OCI-M2 (cell line): ENCODE results near the gene TET3.

ENCODE experiments used
- DNase-seq: peaks from one replicate; lab custom pipeline; 2025; ENCODE audit not compliant: unreplicated experiment; lab: John Stamatoyannopoulos, UW

Gene TET3

DNA sequence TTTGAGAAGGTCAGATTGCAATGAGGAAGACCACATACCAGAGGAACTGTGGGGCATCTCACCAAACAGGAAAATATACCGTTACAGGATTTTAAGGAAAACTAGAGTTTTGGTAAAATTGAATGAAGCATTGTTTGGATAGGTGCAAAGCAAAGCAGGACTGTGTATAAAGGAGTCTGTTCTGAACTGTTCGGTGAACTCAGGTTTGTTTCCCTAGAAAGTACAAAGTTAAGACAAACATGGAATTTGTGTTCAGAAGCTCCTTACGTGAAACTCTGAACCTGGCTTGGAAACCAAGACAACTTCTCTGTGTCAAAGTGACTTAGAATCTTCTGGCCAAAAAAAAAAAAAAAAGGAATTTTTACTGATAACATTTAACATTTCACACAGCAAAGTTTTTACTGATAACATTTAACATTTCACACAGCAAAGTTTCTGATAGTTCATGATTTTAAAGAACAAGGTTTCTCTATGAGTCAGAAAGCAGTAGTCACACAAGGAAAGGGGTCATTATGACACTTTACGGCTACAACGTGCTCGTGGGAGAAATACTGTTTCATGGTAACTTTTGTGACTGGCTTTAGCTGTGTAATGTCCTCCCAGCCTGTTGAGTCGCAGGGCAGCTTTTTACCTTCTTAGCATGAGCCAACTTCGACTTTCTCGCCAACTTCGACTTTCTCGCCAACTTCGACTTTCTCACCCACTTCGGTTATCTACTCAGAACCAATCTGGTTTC lies 21.2 kb upstream of the TET3 start:
- DNase-seq: no peak

DNA sequence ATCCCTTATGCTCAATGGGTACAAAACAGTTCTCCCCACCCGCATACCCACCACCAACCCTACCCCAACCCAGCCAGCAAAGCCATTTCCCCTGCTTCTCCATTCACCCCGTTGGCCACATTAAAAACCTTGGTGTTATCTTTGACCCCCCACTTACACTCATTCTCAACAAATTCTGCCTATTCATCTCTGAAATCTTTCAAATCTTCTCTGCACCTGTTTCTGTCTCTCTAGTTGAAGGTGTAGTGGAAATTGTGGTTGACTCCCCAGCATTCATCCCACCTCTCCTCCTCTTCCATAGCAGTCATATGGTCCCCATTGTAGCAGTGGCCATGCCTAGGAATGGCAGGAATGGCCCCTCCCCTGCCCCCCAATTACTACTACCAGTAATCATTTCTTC lies 20.5 kb upstream of the TET3 start:
- no peak for DNase-seq

DNA sequence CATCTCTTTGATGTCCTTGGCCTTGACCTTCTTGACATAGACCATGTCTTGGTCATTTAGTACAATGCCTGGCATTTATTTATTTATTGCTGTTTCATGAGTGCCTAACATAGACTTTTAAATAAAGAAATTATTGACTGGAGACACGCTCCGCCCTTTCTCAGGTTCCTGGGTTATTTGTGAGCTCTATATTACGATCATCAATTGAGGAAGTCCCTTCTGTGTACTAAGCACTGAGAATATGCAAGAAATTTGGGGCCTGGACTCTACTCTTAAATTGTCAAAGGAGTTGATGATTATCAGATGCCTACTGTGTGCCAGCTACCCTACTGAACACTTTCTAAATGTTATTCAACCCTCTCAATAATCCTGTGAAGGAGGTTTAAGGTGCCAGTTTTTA lies 19.7 kb upstream of the TET3 start:
- DNase-seq: no peak

DNA sequence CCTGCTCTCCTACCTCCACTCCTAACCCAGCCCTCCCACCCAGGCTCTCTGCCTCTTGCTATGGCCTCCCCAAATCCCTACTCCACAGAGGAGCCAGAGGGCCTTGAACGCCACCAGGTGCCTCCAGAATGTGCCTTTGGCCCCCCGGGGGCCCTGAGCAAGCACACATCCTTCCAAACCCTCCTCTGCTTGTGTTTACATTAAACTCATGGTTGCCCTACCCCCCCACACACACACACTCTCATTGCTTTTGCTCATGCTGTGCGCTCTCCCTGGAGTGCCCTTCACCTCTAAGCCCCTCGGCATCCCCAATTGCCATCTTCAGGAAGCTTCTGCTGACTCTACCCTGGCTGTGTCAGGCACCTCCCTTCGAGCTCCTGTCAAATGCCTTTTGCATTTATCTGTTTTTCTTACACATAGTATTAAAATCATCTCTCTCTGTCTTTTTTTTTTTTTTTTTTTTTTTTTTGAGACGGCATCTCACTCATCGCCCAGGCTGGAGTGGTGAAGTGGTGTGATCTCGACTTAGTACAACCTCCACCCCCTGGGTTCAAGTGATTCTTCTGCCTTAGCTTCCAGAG lies 16.3 kb upstream of the TET3 start:
- no peak for DNase-seq

DNA sequence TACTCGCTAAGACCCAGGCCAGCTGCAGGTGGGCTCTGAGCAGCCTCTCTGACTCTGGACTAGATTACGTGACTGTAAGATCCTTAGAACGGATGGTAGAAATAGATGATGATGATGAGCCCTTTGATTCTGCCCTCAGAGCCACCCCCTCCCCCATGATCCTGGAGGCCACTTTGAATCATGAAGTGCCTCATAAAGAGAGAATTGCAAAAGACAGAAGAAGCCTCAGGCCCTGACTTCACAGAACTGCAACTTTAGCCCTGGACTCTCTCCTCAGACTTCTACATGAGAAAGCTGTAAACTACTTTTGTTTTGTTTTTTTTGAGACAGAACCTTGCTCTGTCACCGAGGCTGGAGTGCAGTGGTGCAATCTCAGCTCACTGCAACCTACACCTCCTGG lies 15.4 kb upstream of the TET3 start:
- no peak for DNase-seq

DNA sequence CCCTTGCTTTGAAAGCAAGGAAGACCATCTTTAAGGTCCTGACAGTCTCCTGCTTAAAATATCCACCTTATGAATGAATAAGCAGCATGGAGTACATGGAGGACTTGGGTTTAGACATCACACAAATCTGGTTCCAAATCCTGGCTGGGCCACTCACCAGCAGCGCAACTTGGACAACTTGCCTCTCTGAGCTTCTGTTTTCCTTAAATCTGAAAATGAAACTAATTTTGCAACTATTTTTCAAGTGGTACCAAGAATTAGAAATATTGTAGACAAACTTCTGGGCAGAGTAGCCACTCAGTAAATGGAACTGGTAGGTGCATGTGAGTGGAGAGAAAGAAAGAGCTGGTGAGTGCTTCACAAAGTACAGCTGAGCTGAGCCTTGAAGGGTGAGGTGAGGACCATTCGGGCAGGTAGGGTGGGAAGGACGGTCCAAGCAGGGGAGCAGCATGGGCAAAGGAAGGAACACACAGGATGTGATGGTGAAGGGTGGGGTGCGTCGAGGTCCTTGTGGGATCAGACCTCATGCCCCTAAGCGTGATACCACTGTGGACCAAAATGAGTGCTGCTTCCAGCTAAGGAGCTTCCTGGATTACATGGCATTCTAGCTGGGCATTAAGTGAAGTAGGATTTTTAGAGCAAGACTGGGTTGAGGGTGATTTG lies 14.4 kb upstream of the TET3 start:
- no peak for DNase-seq

DNA sequence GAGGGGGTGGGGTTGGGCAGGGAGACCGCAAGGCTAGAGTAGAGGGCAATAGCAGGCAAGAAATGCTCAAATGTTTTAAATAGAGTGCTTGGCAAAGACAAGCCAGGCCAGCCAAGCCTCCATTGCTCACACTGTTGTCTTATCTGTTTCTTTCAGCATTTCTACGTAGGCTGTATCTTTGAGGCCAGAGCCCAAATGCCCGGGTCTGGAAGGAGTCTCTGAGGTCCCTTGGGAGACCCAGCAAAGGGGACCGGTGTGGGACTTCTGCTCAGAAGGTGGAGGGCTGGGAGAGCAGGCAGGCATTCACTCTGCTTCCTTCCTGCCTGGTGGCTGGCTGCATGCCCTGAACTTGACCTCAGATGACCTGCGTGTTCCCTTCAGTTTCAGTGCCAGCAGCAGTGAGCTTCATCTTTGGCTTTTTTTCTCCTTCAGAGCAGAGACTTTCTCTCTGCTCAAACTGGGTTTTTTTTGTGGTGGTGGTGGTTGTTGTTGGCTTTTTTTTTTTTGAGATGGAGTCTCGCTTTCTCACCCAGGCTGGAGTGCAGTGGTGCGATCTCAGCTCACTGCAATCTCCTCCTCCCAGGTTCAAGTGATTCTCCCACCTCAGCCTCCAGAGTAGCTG lies 13.7 kb upstream of the TET3 start:
- peak; percentile 41 for DNase-seq

DNA sequence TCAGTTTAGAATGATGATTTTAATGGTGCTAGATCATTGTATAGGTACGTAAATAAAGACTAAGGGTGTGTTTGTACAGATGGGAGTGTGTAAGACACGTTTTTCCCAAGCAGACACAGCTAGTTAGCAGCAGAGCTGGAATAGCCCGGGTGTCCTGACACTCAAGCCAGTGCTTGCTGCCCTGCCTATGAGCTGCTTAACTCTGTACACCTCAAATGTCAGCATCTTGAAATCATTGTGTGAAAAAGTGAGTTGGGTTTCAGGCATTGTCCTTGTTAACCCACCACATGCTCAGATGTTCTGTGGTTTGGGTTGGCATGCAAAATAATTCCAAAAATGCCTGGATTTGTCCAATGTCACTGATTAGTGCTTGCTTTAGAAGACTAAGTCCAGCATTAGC lies 13.0 kb upstream of the TET3 start:
- no peak for DNase-seq

DNA sequence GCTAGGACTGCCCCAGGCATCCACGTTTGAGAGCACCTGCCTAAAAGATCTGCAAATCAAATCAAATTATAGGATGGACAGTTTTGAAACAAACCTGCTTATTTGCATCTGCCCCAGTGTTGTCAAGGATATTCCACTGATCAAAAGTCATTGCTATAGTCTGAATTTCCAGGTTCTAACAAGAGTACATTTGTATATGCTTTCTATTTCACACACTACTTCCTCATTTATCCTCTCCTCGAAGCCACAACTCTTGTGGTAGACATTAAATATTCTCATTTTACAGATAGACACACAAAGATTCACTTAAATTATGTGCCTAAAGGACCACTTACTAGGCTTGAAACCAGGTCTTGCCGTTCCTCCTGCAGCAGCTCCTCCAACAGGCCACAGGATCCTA lies 11.9 kb upstream of the TET3 start:
- DNase-seq: no peak

DNA sequence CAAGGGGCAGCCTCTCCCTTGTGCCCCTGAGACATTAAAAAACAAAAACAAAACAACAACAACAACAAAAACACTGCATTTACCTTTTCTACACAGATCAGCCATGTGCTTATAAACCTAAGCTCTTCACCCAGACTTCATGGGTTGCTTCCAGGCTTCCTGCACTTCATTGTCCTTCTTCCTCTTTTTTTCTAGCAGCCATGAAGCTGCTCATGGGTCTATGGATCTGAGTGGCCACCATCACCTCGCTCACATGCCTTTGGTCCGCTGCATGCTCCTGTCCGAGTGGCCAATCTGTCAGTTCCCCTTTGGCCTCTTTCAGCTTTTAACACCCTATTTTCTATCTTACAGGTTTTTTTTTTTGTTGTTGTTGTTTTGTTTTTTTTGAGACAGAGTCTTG lies 9.0 kb upstream of the TET3 start:
- no peak for DNase-seq

DNA sequence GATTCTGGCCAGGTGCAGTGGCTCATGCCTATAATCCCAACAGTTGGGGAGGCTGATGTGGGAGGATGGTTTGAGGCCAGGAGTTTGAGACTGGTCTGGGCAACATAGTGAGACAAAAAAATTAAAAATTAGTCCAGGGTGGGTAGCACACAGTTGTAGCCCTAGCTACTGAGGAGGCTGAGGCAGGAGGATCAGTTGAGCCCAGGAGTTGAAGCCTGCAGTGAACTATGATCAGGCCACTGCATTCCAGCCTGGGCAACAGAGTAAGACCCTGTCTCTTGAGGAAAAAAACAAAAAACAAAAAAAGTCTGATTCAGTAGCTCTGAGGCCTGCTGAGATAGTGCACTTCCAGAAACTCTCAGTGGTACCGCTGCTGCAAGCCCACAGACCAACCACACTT lies 7.9 kb upstream of the TET3 start:
- no peak for DNase-seq

DNA sequence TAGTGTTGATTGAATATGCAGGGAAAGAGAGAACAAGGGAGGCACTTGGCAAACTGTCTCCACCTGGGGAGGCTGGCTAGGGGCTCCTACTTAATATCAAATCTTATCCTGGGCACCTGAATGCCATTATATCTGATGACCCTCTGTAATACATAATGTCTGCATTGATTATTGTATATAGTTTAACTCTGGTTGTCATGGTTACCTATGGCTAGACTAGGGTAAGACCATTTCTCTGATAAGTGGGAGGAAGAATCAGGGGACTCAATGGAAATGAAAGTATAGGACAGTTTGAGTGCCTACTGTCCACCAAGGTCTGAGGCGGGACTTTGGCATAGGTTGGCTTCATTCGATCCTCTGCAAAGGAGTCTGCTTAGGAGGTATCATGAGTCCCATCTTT lies 7.2 kb upstream of the TET3 start:
- DNase-seq: no peak

DNA sequence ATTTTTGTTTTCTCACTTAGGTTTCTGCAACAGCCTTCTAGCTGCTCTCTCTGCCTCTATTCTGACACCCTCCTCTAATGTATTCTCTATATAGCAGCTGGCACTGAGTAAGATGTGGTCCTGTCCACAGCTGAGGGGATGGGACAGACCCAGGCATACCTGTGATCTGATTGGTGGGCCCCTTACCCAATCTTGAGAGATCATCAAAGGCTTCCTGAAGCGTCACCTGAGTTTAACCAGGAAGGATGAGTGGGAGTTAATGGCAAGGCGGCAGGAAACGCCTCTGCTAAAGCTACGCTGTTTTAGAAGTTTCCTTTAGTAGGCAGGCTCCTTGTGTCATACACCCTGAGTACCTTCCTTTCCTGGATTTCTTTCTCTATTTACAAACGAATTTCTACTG lies 5.7 kb upstream of the TET3 start:
- no peak for DNase-seq

DNA sequence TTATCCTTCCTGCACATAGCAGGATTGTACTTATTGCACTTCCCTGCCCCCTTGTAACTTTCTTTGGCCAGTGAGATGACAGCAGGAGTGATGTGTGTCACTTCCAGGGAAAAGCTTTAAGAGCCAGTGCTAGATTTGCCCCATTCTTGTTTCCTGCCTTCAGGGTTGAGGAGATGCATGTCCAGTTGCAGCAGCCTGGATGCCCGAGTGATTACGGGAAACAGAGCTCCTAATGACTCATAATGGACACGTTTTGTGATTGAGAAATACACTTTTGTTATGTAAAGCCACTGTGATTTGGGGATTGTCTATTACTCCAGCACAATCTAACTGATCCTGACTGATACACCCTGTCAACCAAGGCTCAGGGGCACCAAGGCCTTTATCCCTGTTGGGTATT lies 5.0 kb upstream of the TET3 start:
- no peak for DNase-seq

DNA sequence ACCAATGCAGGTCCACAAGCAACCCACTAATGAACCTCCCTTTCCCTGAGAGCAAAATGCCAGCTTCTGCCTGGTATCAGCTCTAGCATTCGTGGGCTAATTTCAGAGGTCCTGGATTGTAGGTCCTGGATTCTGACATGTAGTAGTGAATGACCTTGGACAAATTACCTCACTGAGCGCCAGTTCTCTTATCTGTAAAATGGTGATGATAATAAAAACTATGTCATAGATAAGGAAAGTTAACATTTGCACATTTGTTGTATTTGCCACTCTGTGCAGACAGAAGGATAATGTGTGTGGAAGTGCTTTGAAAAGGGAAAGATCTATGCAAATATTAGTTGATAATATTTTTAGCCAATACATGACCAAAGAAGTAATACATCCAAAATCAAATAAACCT lies 4.1 kb upstream of the TET3 start:
- no peak for DNase-seq

DNA sequence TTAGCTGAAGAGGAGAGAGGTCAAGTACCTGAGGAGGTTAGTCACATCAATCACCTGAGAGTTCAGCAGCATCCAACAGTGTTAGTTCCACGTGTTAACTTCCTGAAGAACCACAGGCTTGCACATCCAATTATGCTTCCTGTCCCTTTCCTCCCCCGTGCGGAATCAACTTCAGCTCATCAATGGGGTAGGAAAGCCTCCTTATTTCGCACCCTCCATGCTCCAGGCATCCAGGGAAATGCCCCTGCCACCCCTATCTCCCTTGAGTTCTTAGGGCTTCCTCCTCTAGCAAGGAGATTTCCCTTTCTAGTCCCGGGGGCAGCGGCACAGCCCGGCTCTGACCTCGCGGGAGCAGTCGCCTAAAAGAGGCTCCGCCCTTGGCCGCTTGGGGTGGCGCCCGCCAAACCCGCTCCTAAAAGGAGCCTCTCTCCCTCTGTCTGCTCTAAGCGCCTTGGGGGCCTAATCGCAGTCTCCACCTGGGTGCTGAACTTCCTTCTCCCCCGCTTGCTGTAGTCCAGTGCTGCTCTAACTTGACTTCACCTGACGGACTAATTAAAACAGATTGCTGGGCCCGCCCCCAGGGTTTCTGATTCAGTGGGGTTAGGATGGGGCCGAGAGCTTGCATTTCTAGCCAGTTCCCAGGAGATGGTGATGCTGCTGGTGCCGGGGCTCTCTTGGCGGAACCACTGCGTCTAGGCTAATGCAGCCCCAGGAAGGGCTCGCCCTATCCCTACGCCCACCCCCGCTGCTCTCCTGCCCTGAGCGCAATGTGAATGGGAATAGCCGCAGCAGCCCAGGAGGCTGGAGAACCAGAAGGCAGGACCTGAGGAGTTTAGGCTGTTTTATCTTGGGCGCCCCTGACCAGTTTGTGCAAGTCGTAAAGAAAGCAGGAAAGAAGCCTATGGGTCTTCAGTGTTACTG lies 3.4 kb upstream of the TET3 start:
- no peak for DNase-seq

DNA sequence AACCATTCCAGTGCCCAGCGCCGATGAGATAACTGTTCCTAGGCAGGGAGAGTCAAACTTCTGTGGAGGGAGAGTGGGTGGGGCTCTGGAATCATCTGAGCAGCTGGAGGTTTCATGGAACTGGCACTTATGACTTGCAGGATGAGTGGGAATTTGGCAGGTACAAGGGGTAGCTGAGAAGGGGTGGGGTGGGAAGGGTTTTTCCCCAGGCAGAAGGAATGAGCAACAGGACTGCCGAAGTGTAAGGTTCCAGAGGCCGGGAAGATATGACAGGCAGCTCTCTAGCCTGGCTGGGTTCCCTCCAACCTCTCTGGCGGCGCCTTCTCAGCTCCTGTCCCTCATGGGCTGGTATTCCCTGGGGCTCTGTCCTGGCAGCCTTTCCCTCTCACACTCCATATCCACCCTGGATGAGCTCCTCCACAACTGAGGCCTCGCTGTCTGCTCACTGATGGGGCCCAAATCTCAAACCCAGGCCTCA lies 2.5 kb upstream of the TET3 start:
- no peak for DNase-seq

DNA sequence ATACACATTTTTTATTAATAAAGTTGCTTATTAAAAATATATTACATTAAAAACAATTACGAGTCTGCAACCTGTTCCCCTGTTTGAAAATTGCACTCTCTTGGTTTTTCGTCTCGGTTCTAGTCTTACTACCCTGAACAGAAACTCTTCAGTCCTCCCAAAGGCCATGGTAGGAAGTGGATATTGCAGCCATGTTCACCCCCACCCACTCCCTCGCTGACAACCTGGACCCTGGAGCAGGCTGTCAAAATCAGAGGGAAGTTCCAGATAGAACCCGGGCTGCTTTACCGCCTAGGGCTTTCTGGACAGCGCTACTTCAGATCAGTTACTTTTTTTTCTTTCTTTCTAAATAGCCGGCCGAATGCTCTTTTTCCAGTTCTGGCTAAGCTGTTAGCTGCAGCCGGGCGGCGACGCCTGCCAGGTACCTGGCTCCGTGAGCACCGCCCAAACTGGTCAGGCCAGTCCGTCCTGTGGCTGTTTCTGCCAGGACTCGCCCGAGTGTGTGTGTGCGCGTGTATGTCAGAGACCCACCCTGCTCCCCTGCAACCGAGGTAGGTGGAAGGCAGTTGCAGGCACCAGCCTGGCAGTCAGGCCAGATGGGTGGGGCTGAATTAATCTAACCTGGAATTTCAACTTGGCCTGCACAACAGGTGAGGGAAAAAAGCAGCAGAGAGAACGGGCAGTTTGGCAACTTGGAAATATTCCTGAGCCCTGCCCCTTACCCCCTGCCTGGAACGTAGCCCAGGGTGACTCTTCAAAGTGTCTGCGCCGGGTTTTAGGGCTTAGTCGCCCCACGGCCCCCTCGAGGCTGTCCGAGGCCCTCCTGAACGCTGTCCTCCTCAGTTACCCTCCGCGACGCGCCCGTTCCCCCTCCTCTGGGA lies 1.1 kb upstream of the TET3 start:
- DNase-seq: peak; percentile 30

DNA sequence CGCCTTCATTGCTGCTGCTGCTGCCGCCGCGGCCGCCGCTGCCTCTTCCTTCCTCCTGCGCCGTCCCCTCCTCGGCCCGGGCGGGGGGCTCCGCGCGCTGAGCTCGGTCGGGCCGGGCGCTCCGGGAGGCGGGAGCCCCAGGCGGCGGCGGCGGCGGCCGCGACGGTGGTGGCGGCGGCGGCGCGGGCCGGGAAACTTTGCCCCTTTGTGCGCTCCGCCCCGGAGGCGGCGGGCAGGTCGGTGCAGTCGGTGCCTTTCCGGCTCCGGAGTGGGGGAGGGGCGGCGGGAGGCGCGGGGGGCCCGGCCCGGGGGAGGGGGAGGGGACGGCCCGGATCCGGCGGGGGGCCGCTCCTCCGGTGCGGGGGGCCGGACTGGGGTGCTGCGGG lies 205 bp downstream of the TET3 start:
- no peak for DNase-seq
